ENCODE measurements around the gene ZFAND6. TPM values are rescaled to one million over a fixed set of nuclear protein-coding genes. Genes with fewer than 3 reads are reported as not detected.

ZFAND6 gene
- total and polyA plus RNA-seq, 10 donors: 68.0 to 154 (median 89.2) TPM

DNA sequence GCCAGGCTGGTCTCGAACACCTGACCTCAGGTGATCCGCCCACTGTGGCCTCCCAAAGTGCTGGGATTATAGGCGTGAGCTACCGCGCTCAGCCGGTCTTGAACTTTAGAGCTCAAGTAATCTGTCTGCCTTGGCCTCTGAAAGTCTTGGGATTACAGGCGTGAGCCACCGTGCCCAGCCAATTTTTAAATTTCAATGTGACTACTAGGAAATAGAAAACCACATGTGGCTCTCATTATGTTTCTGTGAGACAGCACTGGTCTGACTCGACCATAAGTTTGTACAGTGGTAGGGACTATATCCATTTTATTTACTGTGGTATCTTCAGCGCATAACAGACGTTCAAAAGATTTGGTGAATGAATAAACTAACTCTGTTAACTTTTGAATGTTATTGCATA lies 9.1 kb downstream of the ZFAND6 start:
- intact Hi-C loops (cut with DNase I; ENCODE audit: low total_unique reads): no loop called here
- Histone ChIP-seq H3K27me3 (replicated peaks in 1 of 7) (no peaks in the 10 kb centered on the region), H3K4me1 (peaks cover 22 to 99% (median 76%) of the 10 kb centered on the region in 6 donors), H3K4me3 (no peak overlapping the region), H3K36me3 (no peaks in the 10 kb centered on the region), H3K27ac (no peak overlapping the region), H3K9me3 (no peaks in the 10 kb centered on the region)
- 65 to 86% (median 77%) methylated on average over 9 to 11 of the region's 11 CpGs for WGBS, 5 donors
- DNase-seq: no peak
- TF ChIP-seq POLR2AphosphoS5 (IDR thresholded peaks at IDR 0.05) (no peak), CTCF (IDR thresholded peaks at IDR 0.05 in 8 of 11, conservative IDR thresholded peaks at IDR 0.05 in 3 of 11) (no peak), POLR2A (IDR thresholded peaks at IDR 0.05) (no peak)

GRCh38 chr15:80070840-80071239 lies 11.4 kb downstream of the ZFAND6 start:
- intact Hi-C loops (cut with DNase I; ENCODE audit: low total_unique reads): no loop called here
- Histone ChIP-seq H3K4me3 (no peak overlapping the region), H3K27me3 (replicated peaks in 1 of 7) (no peaks in the 10 kb centered on the region), H3K27ac (peak overlapping the region in 1 of 8 donors; percentile 17), H3K9me3 (no peaks in the 10 kb centered on the region), H3K4me1 (peaks cover 22 to 99% (median 71%) of the 10 kb centered on the region in 6 donors), H3K36me3 (no peaks in the 10 kb centered on the region)
- TF ChIP-seq POLR2AphosphoS5 (IDR thresholded peaks at IDR 0.05) (no peak), CTCF (IDR thresholded peaks at IDR 0.05 in 8 of 11, conservative IDR thresholded peaks at IDR 0.05 in 3 of 11) (no peak), POLR2A (IDR thresholded peaks at IDR 0.05) (no peak)
- no peak for DNase-seq

- no peaks in the 10 kb centered on the region for H3K9me3 ChIP-seq
- peak overlapping the region in 2 of 8 donors; percentile 40 to 58 for H3K4me3 ChIP-seq
- H3K27ac ChIP-seq: peak overlapping the region in 1 of 8 donors; percentile 37
- intact Hi-C loops (cut with DNase I; ENCODE audit: low total_unique reads): no loop called here
- no peaks in the 10 kb centered on the region for H3K36me3 ChIP-seq
- TF ChIP-seq CTCF (IDR thresholded peaks at IDR 0.05 in 8 of 11, conservative IDR thresholded peaks at IDR 0.05 in 3 of 11): no peak
- no peak for TF ChIP-seq POLR2A (IDR thresholded peaks at IDR 0.05)
- no peak for TF ChIP-seq POLR2AphosphoS5 (IDR thresholded peaks at IDR 0.05)
- H3K4me1 ChIP-seq: peaks cover 22 to 100% (median 71%) of the 10 kb centered on the region in 6 donors
- no peak for DNase-seq
- H3K27me3 ChIP-seq (replicated peaks in 1 of 7): no peaks in the 10 kb centered on the region
These were observed 12.2 kb downstream of the ZFAND6 start for GRCh38 chr15:80071652-80072051.

- Histone ChIP-seq H3K27ac (peak overlapping the region in 6 of 8 donors; percentile 37 to 65 (median 53)), H3K4me1 (peaks cover 22 to 100% (median 71%) of the 10 kb centered on the region in 6 donors)
- DNase-seq: no peak
These were observed 13.0 kb downstream of the ZFAND6 start for GRCh38 chr15:80072285-80072994.

More at GRCh38 chr15:80072285-80072994, 13.0 kb downstream of the ZFAND6 start:
- WGBS, 5 donors: 0 to 3% (median 2%) methylated on average over 1 of the region's 1 CpG
- Histone ChIP-seq H3K9me3 (no peaks in the 10 kb centered on the region), H3K27me3 (replicated peaks in 1 of 7) (no peaks in the 10 kb centered on the region), H3K36me3 (no peaks in the 10 kb centered on the region), H3K4me3 (peak overlapping the region; percentile 3 to 58 (median 32))
- TF ChIP-seq POLR2AphosphoS5 (IDR thresholded peaks at IDR 0.05) (no peak), POLR2A (IDR thresholded peaks at IDR 0.05) (no peak), CTCF (IDR thresholded peaks at IDR 0.05 in 8 of 11, conservative IDR thresholded peaks at IDR 0.05 in 3 of 11) (no peak)
- intact Hi-C loops (cut with DNase I; ENCODE audit: low total_unique reads): no loop called here
